Amniotic stem cell (primary cell): ENCODE data around the gene UGT1A5.
"Not testable (repeated sequence)": the region's sequence is repeated elsewhere in the genome, so short reads cannot be mapped to it uniquely, and the experiment has no call there.

ENCODE experiments used
- DNase-seq: peaks from one replicate; lab custom pipeline; 2025; lab: John Stamatoyannopoulos, UW

The UGT1A5 gene

GRCh38 chr2:233746475-233747282, 34.0 kb downstream of the UGT1A5 start:
- DNase-seq = no peak

GRCh38 chr2:233747283-233747544, 34.5 kb downstream of the UGT1A5 start:
- DNase-seq = no peak

GRCh38 chr2:233750689-233751088, 38.0 kb downstream of the UGT1A5 start:
- not testable (repeated sequence) for DNase-seq

GRCh38 chr2:233751212-233752009, 38.7 kb downstream of the UGT1A5 start:
- DNase-seq = not testable (repeated sequence)

- no peak for DNase-seq
Measured at GRCh38 chr2:233754872-233755611, 42.3 kb downstream of the UGT1A5 start.

- DNase-seq = no peak
Measured at GRCh38 chr2:233756429-233757081, 43.8 kb downstream of the UGT1A5 start.

GRCh38 chr2:233758141-233758540, 45.4 kb downstream of the UGT1A5 start:
- DNase-seq = no peak

- DNase-seq = no peak
Measured at GRCh38 chr2:233758849-233759248, 46.1 kb downstream of the UGT1A5 start.

GRCh38 chr2:233760043-233760442, 47.3 kb downstream of the UGT1A5 start, which contains the start of gene UGT1A1:
Gene UGT1A1 (plus strand): TSS chr2:233760270. CDS start chr2:233760288, 18 bp downstream.
- no peak for DNase-seq

GRCh38 chr2:233761040-233761769, 48.5 kb downstream of the UGT1A5 start:
- no peak for DNase-seq

- no peak for DNase-seq
Measured at GRCh38 chr2:233764264-233764663, 51.6 kb downstream of the UGT1A5 start.

GRCh38 chr2:233764761-233765160, 52.1 kb downstream of the UGT1A5 start:
- DNase-seq = no peak

GRCh38 chr2:233766416-233766815, 53.7 kb downstream of the UGT1A5 start:
- no peak for DNase-seq

- no peak for DNase-seq
Measured at GRCh38 chr2:233768076-233768475, 55.4 kb downstream of the UGT1A5 start.

- no peak for DNase-seq
Measured at GRCh38 chr2:233769260-233769659, 56.6 kb downstream of the UGT1A5 start.

GRCh38 chr2:233772153-233772552, 59.4 kb downstream of the UGT1A5 start:
- no peak for DNase-seq

- no peak for DNase-seq
Measured at GRCh38 chr2:233772583-233772982, 59.9 kb downstream of the UGT1A5 start.

- DNase-seq = no peak
Measured at GRCh38 chr2:233773854-233774253, 61.1 kb downstream of the UGT1A5 start.

- no peak for DNase-seq
Measured at GRCh38 chr2:233775414-233775813, 62.7 kb downstream of the UGT1A5 start.

- no peak for DNase-seq
Measured at GRCh38 chr2:233778030-233778429, 65.3 kb downstream of the UGT1A5 start, which contains the start of gene MROH2A. Gene MROH2A (plus strand): TSS chr2:233778330. CDS start chr2:233779359, 1,029 bp downstream.

- DNase-seq = no peak
Measured at GRCh38 chr2:233779722-233780121, 67.0 kb downstream of the UGT1A5 start.
